Smooth muscle cell (in vitro differentiated cells): ENCODE measurements around the gene TRIB2. TPM values are rescaled to one million over a fixed set of nuclear protein-coding genes. Genes with fewer than 3 reads are reported as not detected.

Source experiments
- DNase-seq: peaks from one replicate; lab custom pipeline; 2025; ENCODE audit not compliant: unreplicated experiment; lab: John Stamatoyannopoulos, UW
- H2AFZ ChIP-seq: fragments of 200-600 bp; sonication (generic); 2 replicates; pipeline ENCODE4 v1.6.0; 2016; ENCODE audit warnings: antibody characterized with exemption, low read depth, mild to moderate bottlenecking
- H3F3A ChIP-seq: fragments of 200-600 bp; sonication (generic); 2 replicates; pipeline ENCODE4 v1.6.0; 2017; ENCODE audit warnings: antibody characterized with exemption, low read depth
- H3K27ac ChIP-seq: fragments of 200-600 bp; sonication (generic); 2 replicates; pipeline ENCODE4 v1.5.1; 2016; ENCODE audit warnings: low read depth, mild to moderate bottlenecking
- H3K27me3 ChIP-seq: fragments of 200-600 bp; sonication (generic); 2 replicates; pipeline ENCODE4 v1.6.1; 2016; ENCODE audit warnings: low read depth, mild to moderate bottlenecking
- H3K36me3 ChIP-seq: fragments of 200-600 bp; sonication (generic); 2 replicates; pipeline ENCODE4 v1.5.1; 2016; ENCODE audit warnings: low read depth
- H3K4me1 ChIP-seq: fragments of 200-600 bp; sonication (generic); 2 replicates; pipeline ENCODE4 v1.5.1; 2016; ENCODE audit warnings: low read depth
- H3K4me2 ChIP-seq: fragments of 200-600 bp; sonication (generic); 2 replicates; pipeline ENCODE4 v1.6.0; 2016; ENCODE audit warnings: mild to moderate bottlenecking
- H3K4me3 ChIP-seq: fragments of 200-600 bp; sonication (generic); 2 replicates; pipeline ENCODE4 v1.5.1; 2016; ENCODE audit warnings: mild to moderate bottlenecking
- H3K79me2 ChIP-seq: fragments of 200-600 bp; sonication (generic); 2 replicates; pipeline ENCODE4 v1.6.0; 2016; ENCODE audit warnings: low read depth, mild to moderate bottlenecking
- H3K9ac ChIP-seq: fragments of 200-600 bp; sonication (generic); 2 replicates; pipeline ENCODE4 v1.6.0; 2016; ENCODE audit warnings: low read depth
- H3K9me3 ChIP-seq: fragments of 200-600 bp; sonication (generic); replicated peaks from 2 replicates; pipeline ENCODE4 v1.5.1; 2016; ENCODE audit warnings: low read depth
- H4K20me1 ChIP-seq: fragments of 200-600 bp; sonication (generic); 2 replicates; pipeline ENCODE4 v1.6.0; 2016; ENCODE audit warnings: low read depth
- CTCF ChIP-seq: fragments of 200-600 bp; sonication (generic); IDR thresholded peaks from 2 replicates; pipeline ENCODE4 v1.5.1; 2017; ENCODE audit warnings: borderline replicate concordance, mild to moderate bottlenecking, antibody characterized with exemption; ENCODE audit not compliant: insufficient read depth, poor library complexity, severe bottlenecking
- WGBS: methylation state at CpG from one replicate; pipeline ENCODE4 v1.1.7; 2016; ENCODE audit warnings: low lambda C conversion rate; 5-methylcytosine and 5-hydroxymethylcytosine counted together
- polyA plus RNA-seq: library from polyadenylated mRNA; unstranded; fragments of >200 nt; fragmentation: Nextera tagmentation; extraction: Ambion mirVana; gene quantifications from 2 replicates; pipeline ENCODE4 v1.2.1, GENCODE V29; 2016
- total RNA-seq: library from RNA; depleted of rRNA; stranded (reverse); fragments of >200 nt; gene quantifications from 2 replicates; pipeline ENCODE4 v1.2.3, GENCODE V29; 2014

TRIB2 gene
- total and polyA plus RNA-seq, 2 experiments from 2014 or later: 31.1 to 31.5 TPM

GRCh38 chr2:12734914-12735654 lies 18.3 kb downstream of the TRIB2 start:
- Histone ChIP-seq H3K27ac (no peak overlapping the region), H3K79me2 (peaks cover 50% of the 10 kb centered on the region)
- no peak for DNase-seq

GRCh38 chr2:12737297-12737696 lies 20.6 kb downstream of the TRIB2 start:
- Histone ChIP-seq H3K79me2 (peaks cover 31% of the 10 kb centered on the region), H2AFZ (no peak overlapping the region), H3K27ac (no peak overlapping the region), H3K4me2 (no peak overlapping the region), H3K36me3 (no peaks in the 10 kb centered on the region), H4K20me1 (peaks cover 100% of the 10 kb centered on the region), H3K4me1 (no peaks in the 10 kb centered on the region), H3K9ac (no peak overlapping the region), H3K9me3 (no peaks in the 10 kb centered on the region), H3K27me3 (no peaks in the 10 kb centered on the region), H3K4me3 (no peak overlapping the region), H3F3A (no peaks in the 10 kb centered on the region)
- no peak for DNase-seq
- WGBS: 87% methylated on average over 9 of the region's 9 CpGs
- TF ChIP-seq CTCF: no peak

More at GRCh38 chr2:12734914-12735654, 18.3 kb downstream of the TRIB2 start:
- 71% methylated on average over 12 of the region's 12 CpGs for WGBS
- no peaks in the 10 kb centered on the region for H3K27me3 ChIP-seq
- no peak overlapping the region for H3K4me2 ChIP-seq
- no peak for TF ChIP-seq CTCF
- no peaks in the 10 kb centered on the region for H3F3A ChIP-seq
- H3K4me1 ChIP-seq: no peaks in the 10 kb centered on the region
- H3K36me3 ChIP-seq: no peaks in the 10 kb centered on the region
- no peaks in the 10 kb centered on the region for H3K9me3 ChIP-seq
- H2AFZ ChIP-seq: no peak overlapping the region
- H3K9ac ChIP-seq: no peak overlapping the region
- H3K4me3 ChIP-seq: no peak overlapping the region
- H4K20me1 ChIP-seq: peaks cover 100% of the 10 kb centered on the region

GRCh38 chr2:12737738-12738485 lies 21.2 kb downstream of the TRIB2 start:
- Histone ChIP-seq H3F3A (no peaks in the 10 kb centered on the region), H3K4me1 (no peaks in the 10 kb centered on the region), H3K27ac (no peak overlapping the region), H3K4me2 (no peak overlapping the region), H3K27me3 (no peaks in the 10 kb centered on the region), H3K79me2 (peaks cover 25% of the 10 kb centered on the region), H3K4me3 (no peak overlapping the region), H3K36me3 (no peaks in the 10 kb centered on the region), H2AFZ (no peak overlapping the region), H3K9ac (no peak overlapping the region), H4K20me1 (peaks cover 99% of the 10 kb centered on the region), H3K9me3 (no peaks in the 10 kb centered on the region)
- DNase-seq: no peak
- TF ChIP-seq CTCF: no peak
- WGBS: 65% methylated on average over 11 of the region's 11 CpGs
